ENCODE data around the gene GIMAP7.

The GIMAP7 gene

DNA sequence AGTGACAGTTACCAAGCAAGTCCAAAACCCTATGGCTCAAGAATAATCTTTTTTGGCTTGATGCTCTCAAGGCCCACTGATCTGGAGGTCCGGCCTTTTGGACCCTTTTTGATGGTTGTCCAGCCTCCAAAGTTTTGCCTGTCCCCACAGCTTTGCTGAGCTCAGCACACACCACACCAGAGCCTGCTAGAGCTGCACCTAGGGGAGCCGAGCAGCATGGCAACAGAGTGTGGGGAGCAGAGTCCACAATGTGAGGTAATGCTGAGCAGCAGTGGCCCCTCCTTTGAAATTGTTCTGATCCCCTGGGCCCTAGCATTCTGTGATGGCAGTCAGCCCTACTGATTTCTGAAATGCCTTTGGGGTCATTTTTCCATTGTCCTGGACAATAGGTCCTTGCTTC, 9.3 kb downstream of the GIMAP7 start:
- TF ChIP-seq, protein P1, sequence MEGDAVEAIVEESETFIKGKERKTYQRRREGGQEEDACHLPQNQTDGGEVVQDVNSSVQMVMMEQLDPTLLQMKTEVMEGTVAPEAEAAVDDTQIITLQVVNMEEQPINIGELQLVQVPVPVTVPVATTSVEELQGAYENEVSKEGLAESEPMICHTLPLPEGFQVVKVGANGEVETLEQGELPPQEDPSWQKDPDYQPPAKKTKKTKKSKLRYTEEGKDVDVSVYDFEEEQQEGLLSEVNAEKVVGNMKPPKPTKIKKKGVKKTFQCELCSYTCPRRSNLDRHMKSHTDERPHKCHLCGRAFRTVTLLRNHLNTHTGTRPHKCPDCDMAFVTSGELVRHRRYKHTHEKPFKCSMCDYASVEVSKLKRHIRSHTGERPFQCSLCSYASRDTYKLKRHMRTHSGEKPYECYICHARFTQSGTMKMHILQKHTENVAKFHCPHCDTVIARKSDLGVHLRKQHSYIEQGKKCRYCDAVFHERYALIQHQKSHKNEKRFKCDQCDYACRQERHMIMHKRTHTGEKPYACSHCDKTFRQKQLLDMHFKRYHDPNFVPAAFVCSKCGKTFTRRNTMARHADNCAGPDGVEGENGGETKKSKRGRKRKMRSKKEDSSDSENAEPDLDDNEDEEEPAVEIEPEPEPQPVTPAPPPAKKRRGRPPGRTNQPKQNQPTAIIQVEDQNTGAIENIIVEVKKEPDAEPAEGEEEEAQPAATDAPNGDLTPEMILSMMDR (IDR thresholded peaks at IDR 0.05), result no peak
- no peak overlapping the region for H3K27ac ChIP-seq
- H3K4me3 ChIP-seq, result no peak overlapping the region
- DNase-seq (ENCODE audit: low spot score), result no peak

DNA sequence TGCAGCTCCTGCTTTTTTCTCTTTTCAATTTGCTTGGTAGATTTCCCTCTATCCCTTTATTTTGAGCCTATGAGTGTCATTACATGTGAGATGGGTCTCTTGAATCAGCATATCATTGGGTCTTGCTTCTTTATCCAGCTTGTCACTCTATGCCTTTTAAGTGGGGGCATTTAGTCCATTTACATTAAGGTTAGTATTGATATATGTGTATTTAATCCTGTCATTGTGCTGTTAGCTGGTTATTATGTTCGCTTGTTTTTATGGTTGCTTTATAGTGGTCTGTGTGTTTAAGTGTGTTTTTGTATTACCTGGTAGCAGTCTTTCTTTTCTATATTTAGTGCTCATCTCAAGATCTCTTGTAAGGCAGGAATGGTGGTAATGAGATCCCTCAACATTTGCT, 17.0 kb downstream of the GIMAP7 start:
- no peak overlapping the region for H3K27ac ChIP-seq
- no peak overlapping the region for H3K4me3 ChIP-seq
- TF ChIP-seq, protein P1 (IDR thresholded peaks at IDR 0.05), result no peak
- DNase-seq (ENCODE audit: low spot score), result no peak

DNA sequence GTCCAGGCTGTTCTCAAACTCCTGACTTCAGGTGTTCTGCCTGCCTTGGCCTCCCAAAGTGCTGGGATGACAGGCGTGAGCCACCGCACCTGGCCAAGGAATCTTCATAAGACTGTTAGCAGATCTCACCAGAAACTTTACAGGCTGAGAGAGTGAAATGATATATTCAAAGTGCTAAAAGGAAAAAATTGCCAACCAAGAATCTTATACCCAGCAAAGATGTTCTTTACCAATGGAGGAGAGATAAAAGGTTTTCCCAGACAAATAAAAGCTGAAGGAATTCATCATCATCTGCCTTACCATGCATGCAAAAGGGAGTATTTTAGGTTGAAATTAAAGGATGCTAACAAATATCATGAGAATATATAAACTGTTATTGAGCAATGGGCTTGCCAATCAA, 23.6 kb downstream of the GIMAP7 start:
- Histone ChIP-seq H3K4me3 (no peak overlapping the region), H3K27ac (no peak overlapping the region)
- no peak for DNase-seq (ENCODE audit: low spot score)
- TF ChIP-seq, protein P1 (IDR thresholded peaks at IDR 0.05), result no peak

DNA sequence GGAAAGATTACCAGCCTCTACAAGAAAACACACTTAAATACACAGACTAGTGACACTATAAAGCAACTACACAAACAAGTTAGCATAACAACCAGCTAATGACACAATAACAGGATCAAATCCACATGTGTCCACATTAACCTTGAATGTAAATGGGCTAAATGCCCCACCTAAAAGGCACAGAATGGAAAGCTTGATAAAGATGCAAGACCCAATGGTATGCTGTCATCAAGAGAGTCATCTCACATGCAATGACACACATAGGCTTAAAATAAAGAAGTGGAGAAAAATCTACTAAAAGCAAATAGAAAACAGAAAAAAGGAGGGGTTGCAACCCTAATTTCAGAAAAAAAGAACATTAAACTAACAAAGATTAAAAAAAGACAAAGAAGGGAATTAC, 38.5 kb downstream of the GIMAP7 start:
- H3K27ac ChIP-seq, result no peak overlapping the region
- no peak overlapping the region for H3K4me3 ChIP-seq
- TF ChIP-seq, protein P1 (IDR thresholded peaks at IDR 0.05), result no peak
- DNase-seq (ENCODE audit: low spot score), result no peak

DNA sequence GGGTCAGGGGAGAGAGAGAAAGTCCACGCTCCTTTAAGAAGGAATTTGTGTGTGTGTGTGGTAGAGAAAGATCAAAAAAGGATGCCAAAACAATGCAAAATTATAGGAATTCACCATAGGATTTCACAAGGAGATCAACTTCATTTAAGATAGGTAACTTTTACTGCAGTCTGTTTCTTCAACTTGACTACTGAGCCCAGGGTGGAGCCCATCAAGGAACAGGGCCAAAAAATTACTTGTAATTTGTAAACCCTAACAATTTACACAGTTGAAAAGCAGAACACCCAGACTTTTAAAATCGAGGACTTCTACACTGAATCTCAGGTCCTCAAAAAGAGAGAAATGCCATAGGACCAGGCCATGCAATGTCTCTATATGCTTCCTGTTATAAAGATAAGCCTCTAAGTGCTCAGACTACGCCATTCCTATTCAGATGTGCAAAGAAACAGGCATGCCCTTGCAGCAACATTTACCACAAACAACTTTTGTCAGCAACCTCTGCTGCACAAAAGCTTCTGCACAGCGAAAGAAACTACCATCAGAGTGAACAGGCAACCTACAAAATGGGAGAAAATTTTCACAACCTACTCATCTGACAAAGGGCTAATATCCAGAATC, 42.0 kb downstream of the GIMAP7 start:
- TF ChIP-seq, protein P1 (IDR thresholded peaks at IDR 0.05), result no peak
- H3K4me3 ChIP-seq, result no peak overlapping the region
- H3K27ac ChIP-seq, result no peak overlapping the region
- no peak for DNase-seq (ENCODE audit: low spot score)

DNA sequence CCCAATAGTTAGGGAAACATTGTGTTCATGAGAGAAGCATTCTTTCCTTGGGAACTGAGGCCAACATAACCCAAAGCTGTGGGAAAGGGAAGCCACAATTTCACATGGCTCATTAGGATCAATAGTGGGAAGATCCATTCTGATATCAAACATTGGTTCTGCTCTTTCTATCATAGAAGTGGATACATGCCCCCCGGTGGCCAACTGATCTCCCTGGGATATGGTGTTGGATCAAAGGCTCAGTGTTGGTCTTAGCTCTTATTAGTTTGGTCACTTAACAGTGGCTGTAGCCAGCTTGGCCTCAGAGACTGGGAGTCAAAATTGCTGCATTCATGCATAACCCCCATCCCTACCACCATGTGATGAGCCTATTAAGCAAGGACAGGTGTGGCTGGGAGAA, 45.8 kb downstream of the GIMAP7 start:
- H3K27ac ChIP-seq, result no peak overlapping the region

DNA sequence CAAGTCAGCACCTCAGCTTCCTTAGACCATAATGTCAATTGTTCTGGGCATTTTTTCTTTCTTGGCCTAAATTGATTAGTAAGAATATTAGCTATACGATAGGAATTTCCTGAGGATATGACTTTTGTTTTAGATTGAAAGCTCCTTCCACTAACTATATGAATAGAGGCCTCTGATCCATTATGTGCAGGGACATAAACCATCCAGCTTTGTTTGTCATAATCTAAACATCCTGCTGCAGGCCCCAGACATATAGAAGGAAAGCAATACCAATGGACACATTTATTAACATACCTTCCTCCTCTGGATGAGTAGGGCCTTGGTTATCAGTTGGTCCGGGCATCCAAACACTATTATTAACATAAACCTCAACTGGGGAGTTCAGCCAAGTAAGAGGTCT, 48.2 kb downstream of the GIMAP7 start:
- TF ChIP-seq, protein P1 (IDR thresholded peaks at IDR 0.05), result no peak
- H3K4me3 ChIP-seq, result no peak overlapping the region
- DNase-seq (ENCODE audit: low spot score), result no peak
- no peak overlapping the region for H3K27ac ChIP-seq

More for the DNA sequence above, 45.8 kb downstream of the GIMAP7 start:
- TF ChIP-seq, protein P1 (IDR thresholded peaks at IDR 0.05), result no peak
- no peak for DNase-seq (ENCODE audit: low spot score)
- H3K4me3 ChIP-seq, result no peak overlapping the region

Data from coronary artery (tissue), 2 donors.